Sigmoid colon (tissue), 7 donors: Measurements from ENCODE around the gene CD300E. TPM values are rescaled to one million over a fixed set of nuclear protein-coding genes. Genes with fewer than 3 reads are reported as not detected.
"Not testable (repeated sequence)": the region's sequence is repeated elsewhere in the genome, so short reads cannot be mapped to it uniquely, and the experiment has no call there.

Experiments
- DNase-seq: peaks from one replicate; pipeline ENCODE4 v3.0.0-alpha.2; 2019
- H3K27ac ChIP-seq, 4 donors: fragments of 200-600 bp; sonication (generic); one replicate each; pipeline ENCODE4 v1.5.1; 2016 to 2019; ENCODE audit warnings: mild to moderate bottlenecking in 1 of 4
- H3K27me3 ChIP-seq, 3 donors: fragments of 200-600 bp; sonication (generic); one replicate each; pipeline ENCODE4 v1.5.1; 2019; ENCODE audit warnings: mild to moderate bottlenecking in 1 of 3
- H3K36me3 ChIP-seq, 4 donors: fragments of 200-600 bp; sonication (generic); one replicate each; pipeline ENCODE4 v1.5.1; 2016 to 2019
- H3K4me1 ChIP-seq, 4 donors: fragments of 200-600 bp; sonication (generic); one replicate each; pipeline ENCODE4 v1.5.1; 2017 to 2019
- H3K4me3 ChIP-seq, 4 donors: fragments of 200-600 bp; sonication (generic); one replicate each; pipeline ENCODE4 v1.5.1; 2017 to 2019; ENCODE audit warnings: mild to moderate bottlenecking in 2 of 4, moderate library complexity in 1 of 4
- H3K9me3 ChIP-seq, 4 donors: fragments of 200-600 bp in 3 of 4; sonication (generic) in 3 of 4; one replicate each; pipeline versions ENCODE4 v1.5.1 to v1.6.1; 2013 to 2019
- CTCF ChIP-seq, 4 experiments: fragments of 450-650 bp in 3 of 4; fragments of 200-600 bp in 1 of 4; IDR thresholded peaks; one replicate each; pipeline ENCODE4 v1.5.1; 2016 to 2019; ENCODE audit warnings: antibody characterized with exemption in 4 of 4, mild to moderate bottlenecking in 3 of 4, moderate library complexity in 2 of 4
- EP300 ChIP-seq, 4 donors: sonication (generic); formaldehyde crosslinking; IDR thresholded peaks; one replicate each; pipeline ENCODE4 v1.6.1; 2017; ENCODE audit warnings: antibody characterized with exemption in 4 of 4
- POLR2A ChIP-seq, 2 donors: fragments of 450-650 bp; IDR thresholded peaks; one replicate each; pipeline ENCODE4 v1.6.1; 2016; ENCODE audit warnings: antibody characterized with exemption in 2 of 2, mild to moderate bottlenecking in 2 of 2, moderate library complexity in 2 of 2
- POLR2AphosphoS5 ChIP-seq, 4 donors: sonication (generic); formaldehyde crosslinking; IDR thresholded peaks; one replicate each; pipeline ENCODE4 v1.6.1; 2017; ENCODE audit warnings: antibody characterized with exemption in 4 of 4
- WGBS, 2 donors: extraction: QIAGEN DNeasy Blood & Tissue Kit; methylation state at CpG; one replicate each; pipeline ENCODE4 v1.1.7; 2013; 5-methylcytosine and 5-hydroxymethylcytosine counted together
- intact Hi-C: fragments of 100-400 bp; cut with DNase I; formaldehyde crosslinking; loops from one replicate; pipeline ENCODE4 v1.15.1; 2023
- polyA plus RNA-seq, 3 donors: library from polyadenylated mRNA; stranded (reverse); fragments of 200-250 nt; gene quantifications; one replicate each; pipeline ENCODE4 v1.2.3, GENCODE V29; 2013
- total RNA-seq, 4 donors: library from RNA; depleted of rRNA; stranded (reverse); fragments of >200 nt; gene quantifications; one replicate each; pipeline ENCODE4 v1.1.0, GENCODE V29; 2016
- donor health status: healthy with polysubstance abuse.
- donor health status: Bipolar disorder and iron deficiency.
- donor health status: healthy.

The CD300E gene
- total and polyA plus RNA-seq, 7 donors, result under 0.01 to 2.4 (median 0.69) TPM; not detected in 1

- WGBS, 2 donors, result 64 to 71% methylated on average over 13 of the region's 13 CpGs
- H3K4me1 ChIP-seq, result peaks cover 0 to 15% (median 12%) of the 10 kb centered on the region in 4 donors
- intact Hi-C loops, result no loop called here
- no peak overlapping the region for H3K4me3 ChIP-seq
- H3K27me3 ChIP-seq, result peaks cover 0 to 15% (median 0%) of the 10 kb centered on the region in 3 donors
- no peak overlapping the region for H3K27ac ChIP-seq
- no peak for TF ChIP-seq POLR2AphosphoS5 (IDR thresholded peaks at IDR 0.05)
- H3K9me3 ChIP-seq, result no peaks in the 10 kb centered on the region
- DNase-seq, result no peak
- no peaks in the 10 kb centered on the region for H3K36me3 ChIP-seq
These were observed 11.9 kb upstream of the CD300E start for GRCh38 chr17:74635418-74635817.

- intact Hi-C loops, result no loop called here
- 72 to 84% methylated on average over 8 of the region's 8 CpGs for WGBS, 2 donors
- H3K36me3 ChIP-seq, result no peaks in the 10 kb centered on the region
- peaks cover 0 to 1% (median 0%) of the 10 kb centered on the region in 4 donors for H3K9me3 ChIP-seq
- peaks cover 0 to 11% (median 0%) of the 10 kb centered on the region in 3 donors for H3K27me3 ChIP-seq
- no peak overlapping the region for H3K27ac ChIP-seq
- H3K4me3 ChIP-seq, result no peak overlapping the region
- H3K4me1 ChIP-seq, result peaks cover 0 to 15% (median 12%) of the 10 kb centered on the region in 4 donors
- DNase-seq, result no peak
- TF ChIP-seq EP300 (IDR thresholded peaks at IDR 0.05), result no peak
These were observed 9.8 kb upstream of the CD300E start for GRCh38 chr17:74633326-74633725.

GRCh38 chr17:74632617-74633016, 9.1 kb upstream of the CD300E start:
- no peak for TF ChIP-seq POLR2A (IDR thresholded peaks at IDR 0.05)
- no peak for TF ChIP-seq CTCF (IDR thresholded peaks at IDR 0.05)
- H3K9me3 ChIP-seq, result peaks cover 0 to 1% (median 0%) of the 10 kb centered on the region in 4 donors
- no peak for DNase-seq
- H3K27ac ChIP-seq, result peak overlapping the region in 1 of 4 donors; percentile 59
- H3K4me3 ChIP-seq, result no peak overlapping the region
- intact Hi-C loops, result no loop called here
- no peaks in the 10 kb centered on the region for H3K36me3 ChIP-seq
- WGBS, 2 donors, result 84 to 89% methylated on average over 9 of the region's 9 CpGs
- peaks cover 0 to 11% (median 0%) of the 10 kb centered on the region in 3 donors for H3K27me3 ChIP-seq
- peaks cover 0 to 15% (median 12%) of the 10 kb centered on the region in 4 donors for H3K4me1 ChIP-seq

- intact Hi-C loops, result no loop called here
- WGBS, 2 donors, result 29 to 45% methylated on average over 14 of the region's 14 CpGs
- DNase-seq, result no peak
- Histone ChIP-seq H3K9me3 (peaks cover 0 to 1% (median 0%) of the 10 kb centered on the region in 4 donors), H3K27ac (peak overlapping the region in 2 of 4 donors; percentile 39 to 59), H3K4me3 (peak overlapping the region in 1 of 4 donors; percentile 14), H3K27me3 (peaks cover 0 to 11% (median 0%) of the 10 kb centered on the region in 3 donors), H3K36me3 (no peaks in the 10 kb centered on the region), H3K4me1 (peaks cover 0 to 15% (median 12%) of the 10 kb centered on the region in 4 donors)
- TF ChIP-seq POLR2AphosphoS5 (IDR thresholded peaks at IDR 0.05), result peak in 3 of 4 donors; percentile 46 to 74 (median 58)
- TF ChIP-seq EP300 (IDR thresholded peaks at IDR 0.05), result no peak
These were observed 8.2 kb upstream of the CD300E start for GRCh38 chr17:74631468-74632450.

GRCh38 chr17:74630251-74630650, 6.7 kb upstream of the CD300E start:
- WGBS, 2 donors, result 77 to 82% methylated on average over 14 of the region's 14 CpGs
- H3K27me3 ChIP-seq, H3K27ac ChIP-seq, H3K36me3 ChIP-seq, DNase-seq, intact Hi-C loops, H3K9me3 ChIP-seq, H3K4me3 ChIP-seq: not testable (repeated sequence)
- H3K4me1 ChIP-seq, result peaks cover 0 to 15% (median 12%) of the 10 kb centered on the region in 4 donors

- intact Hi-C loops, result no loop called here
- DNase-seq, result no peak
- Histone ChIP-seq H3K27me3 (no peaks in the 10 kb centered on the region), H3K27ac (no peak overlapping the region), H3K36me3 (no peaks in the 10 kb centered on the region), H3K4me3 (no peak overlapping the region), H3K9me3 (peaks cover 0 to 1% (median 0%) of the 10 kb centered on the region in 4 donors), H3K4me1 (no peaks in the 10 kb centered on the region)
- TF ChIP-seq EP300 (IDR thresholded peaks at IDR 0.05), result no peak
- TF ChIP-seq POLR2A (IDR thresholded peaks at IDR 0.05), result no peak
- no peak for TF ChIP-seq CTCF (IDR thresholded peaks at IDR 0.05)
- TF ChIP-seq POLR2AphosphoS5 (IDR thresholded peaks at IDR 0.05), result no peak
- WGBS, 2 donors, result 67 to 69% methylated on average over 3 of the region's 3 CpGs
These were observed 2.1 kb upstream of the CD300E start for GRCh38 chr17:74625661-74626060.
